Sigmoid colon (tissue), 7 donors: ENCODE results near the gene CDC42BPG. TPM values are rescaled to one million over a fixed set of nuclear protein-coding genes. Genes with fewer than 3 reads are reported as not detected.

Experiments used
- DNase-seq: peaks from one replicate; pipeline ENCODE4 v3.0.0-alpha.2; 2019
- H3K27ac ChIP-seq, 4 donors: fragments of 200-600 bp; sonication (generic); one replicate each; pipeline ENCODE4 v1.5.1; 2016 to 2019; ENCODE audit warnings: mild to moderate bottlenecking in 1 of 4
- H3K27me3 ChIP-seq, 3 donors: fragments of 200-600 bp; sonication (generic); one replicate each; pipeline ENCODE4 v1.5.1; 2019; ENCODE audit warnings: mild to moderate bottlenecking in 1 of 3
- H3K36me3 ChIP-seq, 4 donors: fragments of 200-600 bp; sonication (generic); one replicate each; pipeline ENCODE4 v1.5.1; 2016 to 2019
- H3K4me1 ChIP-seq, 4 donors: fragments of 200-600 bp; sonication (generic); one replicate each; pipeline ENCODE4 v1.5.1; 2017 to 2019
- H3K4me3 ChIP-seq, 4 donors: fragments of 200-600 bp; sonication (generic); one replicate each; pipeline ENCODE4 v1.5.1; 2017 to 2019; ENCODE audit warnings: mild to moderate bottlenecking in 2 of 4, moderate library complexity in 1 of 4
- H3K9me3 ChIP-seq, 4 donors: fragments of 200-600 bp in 3 of 4; sonication (generic) in 3 of 4; one replicate each; pipeline versions ENCODE4 v1.5.1 to v1.6.1; 2013 to 2019
- CTCF ChIP-seq, 4 experiments: fragments of 450-650 bp in 3 of 4; fragments of 200-600 bp in 1 of 4; IDR thresholded peaks; one replicate each; pipeline ENCODE4 v1.5.1; 2016 to 2019; ENCODE audit warnings: antibody characterized with exemption in 4 of 4, mild to moderate bottlenecking in 3 of 4, moderate library complexity in 2 of 4
- EP300 ChIP-seq, 4 donors: sonication (generic); formaldehyde crosslinking; IDR thresholded peaks; one replicate each; pipeline ENCODE4 v1.6.1; 2017; ENCODE audit warnings: antibody characterized with exemption in 4 of 4
- POLR2A ChIP-seq, 2 donors: fragments of 450-650 bp; IDR thresholded peaks; one replicate each; pipeline ENCODE4 v1.6.1; 2016; ENCODE audit warnings: antibody characterized with exemption in 2 of 2, mild to moderate bottlenecking in 2 of 2, moderate library complexity in 2 of 2
- POLR2AphosphoS5 ChIP-seq, 4 donors: sonication (generic); formaldehyde crosslinking; IDR thresholded peaks; one replicate each; pipeline ENCODE4 v1.6.1; 2017; ENCODE audit warnings: antibody characterized with exemption in 4 of 4
- WGBS, 2 donors: extraction: QIAGEN DNeasy Blood & Tissue Kit; methylation state at CpG; one replicate each; pipeline ENCODE4 v1.1.7; 2013; 5-methylcytosine and 5-hydroxymethylcytosine counted together
- intact Hi-C: fragments of 100-400 bp; cut with DNase I; formaldehyde crosslinking; loops from one replicate; pipeline ENCODE4 v1.15.1; 2023
- polyA plus RNA-seq, 3 donors: library from polyadenylated mRNA; stranded (reverse); fragments of 200-250 nt; gene quantifications; one replicate each; pipeline ENCODE4 v1.2.3, GENCODE V29; 2013
- total RNA-seq, 4 donors: library from RNA; depleted of rRNA; stranded (reverse); fragments of >200 nt; gene quantifications; one replicate each; pipeline ENCODE4 v1.1.0, GENCODE V29; 2016
- donor health status: healthy with polysubstance abuse.
- donor health status: Bipolar disorder and iron deficiency.
- donor health status: healthy.

Gene CDC42BPG
- total and polyA plus RNA-seq, 7 donors: 0.16 to 39.8 (median 10.3) TPM; not detected in 1

GRCh38 chr11:64809781-64810241, 34.6 kb downstream of the CDC42BPG start:
- Histone ChIP-seq H3K36me3 (peaks cover 0 to 33% (median 18%) of the 10 kb centered on the region in 4 donors), H3K4me1 (peaks cover 0 to 20% (median 16%) of the 10 kb centered on the region in 4 donors)
- TF ChIP-seq CTCF (IDR thresholded peaks at IDR 0.05): no peak
- TF ChIP-seq POLR2AphosphoS5 (IDR thresholded peaks at IDR 0.05): no peak
- TF ChIP-seq POLR2A (IDR thresholded peaks at IDR 0.05): no peak
- TF ChIP-seq EP300 (IDR thresholded peaks at IDR 0.05): no peak

GRCh38 chr11:64805481-64805880, 39.0 kb downstream of the CDC42BPG start:
- intact Hi-C loops: no loop called here

More at GRCh38 chr11:64809781-64810241, 34.6 kb downstream of the CDC42BPG start:
- intact Hi-C loops: no loop called here
- WGBS, 2 donors: 1 to 4% methylated on average over 44 of the region's 44 CpGs
- Histone ChIP-seq H3K27me3 (no peaks in the 10 kb centered on the region), H3K4me3 (peak overlapping the region; percentile 60 to 97 (median 89)), H3K27ac (peak overlapping the region; percentile 79 to 82 (median 82)), H3K9me3 (no peaks in the 10 kb centered on the region)
- DNase-seq: no peak

GRCh38 chr11:64804346-64805210, 39.9 kb downstream of the CDC42BPG start:
- Histone ChIP-seq H3K27ac (peak overlapping the region; percentile 91 to 94 (median 93)), H3K9me3 (no peaks in the 10 kb centered on the region), H3K36me3 (peaks cover 0 to 35% (median 20%) of the 10 kb centered on the region in 4 donors), H3K4me1 (peaks cover 0 to 40% (median 30%) of the 10 kb centered on the region in 4 donors), H3K4me3 (no peak overlapping the region), H3K27me3 (no peaks in the 10 kb centered on the region)
- TF ChIP-seq EP300 (IDR thresholded peaks at IDR 0.05): no peak
- TF ChIP-seq POLR2A (IDR thresholded peaks at IDR 0.05): no peak
- TF ChIP-seq POLR2AphosphoS5 (IDR thresholded peaks at IDR 0.05): no peak
- no peak for TF ChIP-seq CTCF (IDR thresholded peaks at IDR 0.05)
- DNase-seq: peak; percentile 68
- WGBS, 2 donors: 92 to 94% methylated on average over 41 of the region's 41 CpGs
- intact Hi-C loops: no loop called here

More at GRCh38 chr11:64805481-64805880, 39.0 kb downstream of the CDC42BPG start:
- Histone ChIP-seq H3K4me3 (no peak overlapping the region), H3K27me3 (no peaks in the 10 kb centered on the region), H3K4me1 (peaks cover 0 to 47% (median 35%) of the 10 kb centered on the region in 4 donors), H3K36me3 (peaks cover 0 to 35% (median 20%) of the 10 kb centered on the region in 4 donors), H3K27ac (no peak overlapping the region), H3K9me3 (no peaks in the 10 kb centered on the region)
- WGBS, 2 donors: 95 to 97% methylated on average over 9 of the region's 9 CpGs
- TF ChIP-seq POLR2AphosphoS5 (IDR thresholded peaks at IDR 0.05) (no peak), EP300 (IDR thresholded peaks at IDR 0.05) (no peak), POLR2A (IDR thresholded peaks at IDR 0.05) (no peak), CTCF (IDR thresholded peaks at IDR 0.05) (no peak)
- DNase-seq: no peak

GRCh38 chr11:64803846-64804345, 40.6 kb downstream of the CDC42BPG start:
- intact Hi-C loops: no loop called here
- TF ChIP-seq CTCF (IDR thresholded peaks at IDR 0.05): no peak
- no peak for TF ChIP-seq POLR2AphosphoS5 (IDR thresholded peaks at IDR 0.05)
- TF ChIP-seq EP300 (IDR thresholded peaks at IDR 0.05): no peak
- 38 to 48% methylated on average over 15 of the region's 15 CpGs for WGBS, 2 donors
- no peak for DNase-seq
- no peaks in the 10 kb centered on the region for H3K27me3 ChIP-seq
- no peaks in the 10 kb centered on the region for H3K9me3 ChIP-seq
- H3K4me1 ChIP-seq: peaks cover 0 to 33% (median 24%) of the 10 kb centered on the region in 4 donors
- H3K36me3 ChIP-seq: peaks cover 0 to 37% (median 21%) of the 10 kb centered on the region in 4 donors
- H3K4me3 ChIP-seq: peak overlapping the region; percentile 55 to 80 (median 65)
- peak overlapping the region; percentile 91 to 94 (median 93) for H3K27ac ChIP-seq
